Measurements from ENCODE around the gene FAM9C. TPM values are rescaled to one million over a fixed set of nuclear protein-coding genes. Genes with fewer than 3 reads are reported as not detected.
"Not testable (repeated sequence)": the region's sequence is repeated elsewhere in the genome, so short reads cannot be mapped to it uniquely, and the experiment has no call there.

Gene FAM9C
- polyA plus RNA-seq, 1 donor, result 0.12 TPM

DNA sequence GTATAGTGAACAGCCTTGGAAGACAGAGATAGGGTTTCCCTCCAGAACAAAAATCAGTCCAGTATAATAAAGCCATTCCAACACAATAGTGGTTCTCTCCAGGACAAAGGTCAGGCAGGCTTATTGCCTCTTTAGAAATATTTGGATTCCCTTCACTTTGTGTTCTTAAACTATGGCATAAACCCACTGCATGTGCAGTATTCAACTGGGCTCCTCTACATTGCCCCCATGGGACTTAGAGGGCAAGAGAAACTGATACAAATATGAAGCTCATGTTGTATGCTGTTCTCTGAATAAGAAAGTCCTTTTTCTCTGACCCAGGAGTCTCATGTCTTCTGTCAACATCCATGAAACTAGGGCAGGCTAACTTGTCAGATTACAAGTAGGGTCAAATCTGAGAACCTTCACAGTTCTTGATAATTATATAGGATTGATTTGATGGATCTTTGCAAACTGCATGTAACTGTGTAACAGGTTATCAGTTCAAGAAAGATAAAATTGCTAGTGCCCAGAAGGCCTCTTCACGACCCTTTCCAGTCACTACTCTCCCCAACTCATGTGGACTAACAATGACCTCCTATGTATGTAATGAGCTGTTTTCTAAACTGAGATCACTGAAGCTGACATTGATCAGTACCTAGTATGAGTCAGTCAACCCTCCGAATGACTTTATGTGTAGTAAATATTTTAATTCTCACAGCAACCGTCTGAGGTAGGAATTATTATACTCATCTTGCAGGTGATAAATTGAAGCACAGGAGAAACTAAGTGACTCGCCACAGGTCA lies 31.9 kb upstream of the FAM9C start:
- no peak overlapping the region for H3K4me3 ChIP-seq (ENCODE audit: low read length)
- no peak for DNase-seq
- H3K36me3 ChIP-seq (ENCODE audit: control insufficient read depth, insufficient read depth, low read length), result no peaks in the 10 kb centered on the region
- H3K27me3 ChIP-seq (ENCODE audit: control insufficient read depth, insufficient read depth, low read length), result no peaks in the 10 kb centered on the region
- H3K27ac ChIP-seq (ENCODE audit: low read length), result no peak overlapping the region
- peaks cover 23% of the 10 kb centered on the region for H3K4me1 ChIP-seq (ENCODE audit: control insufficient read depth, insufficient read depth, low read length)
- WGBS (ENCODE audit: insufficient coverage, low lambda C conversion rate), result no CpG with 5 or more reads among the region's 4 CpGs
- no peaks in the 10 kb centered on the region for H3K9me3 ChIP-seq (ENCODE audit: control insufficient read depth, low read depth, low read length)

- Histone ChIP-seq H3K27ac (ENCODE audit: low read length) (no peak overlapping the region), H3K9me3 (ENCODE audit: control insufficient read depth, low read depth, low read length) (no peaks in the 10 kb centered on the region), H3K27me3 (ENCODE audit: control insufficient read depth, insufficient read depth, low read length) (no peaks in the 10 kb centered on the region), H3K36me3 (ENCODE audit: control insufficient read depth, insufficient read depth, low read length) (no peaks in the 10 kb centered on the region), H3K4me3 (ENCODE audit: low read length) (no peak overlapping the region), H3K4me1 (ENCODE audit: control insufficient read depth, insufficient read depth, low read length) (peaks cover 17% of the 10 kb centered on the region)
- DNase-seq, result no peak
- no CpG with 5 or more reads among the region's 9 CpGs for WGBS (ENCODE audit: insufficient coverage, low lambda C conversion rate)
Observed at GRCh38 chrX:13074297-13075262, 30.2 kb upstream of the FAM9C start.

DNA sequence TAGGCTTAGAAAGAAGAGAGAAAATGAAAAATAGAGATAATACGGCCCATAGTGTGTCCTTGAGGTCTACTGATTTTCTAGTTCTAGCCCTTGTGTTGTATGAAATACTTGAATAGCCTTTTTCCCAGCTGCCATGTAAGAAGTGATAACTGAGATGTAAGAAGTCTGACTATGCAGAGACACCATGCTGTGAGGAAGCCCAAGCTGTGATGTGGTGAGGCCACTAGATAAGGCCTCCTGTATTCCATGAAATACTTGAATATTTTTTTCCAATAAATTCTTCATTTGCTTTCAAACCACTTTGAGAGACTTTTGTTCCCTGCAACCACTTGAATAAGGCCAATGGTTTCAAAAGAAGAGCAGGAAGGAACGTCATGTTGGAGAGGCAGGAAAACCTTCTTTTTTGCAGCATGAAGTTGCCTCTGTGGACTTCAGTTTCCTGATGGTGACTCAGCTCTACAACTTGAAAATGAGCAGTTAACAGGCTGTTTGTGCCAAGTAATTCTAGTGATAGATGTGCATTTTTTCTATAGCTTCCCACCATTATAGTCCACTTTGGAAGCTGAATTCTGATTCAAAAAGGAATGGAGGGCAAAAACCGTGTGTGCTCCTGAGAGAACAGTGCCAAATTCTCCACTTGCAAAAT lies 25.5 kb upstream of the FAM9C start:
- H3K27ac ChIP-seq (ENCODE audit: low read length), result no peak overlapping the region
- H3K36me3 ChIP-seq (ENCODE audit: control insufficient read depth, insufficient read depth, low read length), result no peaks in the 10 kb centered on the region
- H3K9me3 ChIP-seq (ENCODE audit: control insufficient read depth, low read depth, low read length), result no peaks in the 10 kb centered on the region
- no peaks in the 10 kb centered on the region for H3K4me1 ChIP-seq (ENCODE audit: control insufficient read depth, insufficient read depth, low read length)
- H3K27me3 ChIP-seq (ENCODE audit: control insufficient read depth, insufficient read depth, low read length), result no peaks in the 10 kb centered on the region
- DNase-seq, result no peak
- no CpG with 5 or more reads among the region's 3 CpGs for WGBS (ENCODE audit: insufficient coverage, low lambda C conversion rate)
- no peak overlapping the region for H3K4me3 ChIP-seq (ENCODE audit: low read length)

DNA sequence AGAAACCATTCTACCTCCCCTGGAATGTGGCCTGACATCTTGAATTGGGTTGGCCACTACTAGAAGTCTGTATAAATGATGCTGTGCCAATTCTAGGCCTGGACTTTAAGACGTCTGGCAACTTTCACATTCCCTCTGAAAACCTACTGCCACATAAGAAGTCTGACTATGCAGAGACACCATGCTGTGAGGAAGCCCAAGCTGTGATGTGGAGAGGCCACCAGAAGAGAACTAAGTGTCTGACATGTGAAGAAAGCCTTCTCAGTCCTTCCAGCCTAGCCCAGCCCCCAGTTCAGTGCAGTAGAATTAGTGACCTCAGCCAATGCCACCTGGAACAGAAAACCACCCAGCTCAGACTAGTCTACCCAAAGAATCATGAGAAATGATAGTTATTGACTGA lies 24.2 kb upstream of the FAM9C start:
- no peak overlapping the region for H3K27ac ChIP-seq (ENCODE audit: low read length)
- H3K27me3 ChIP-seq (ENCODE audit: control insufficient read depth, insufficient read depth, low read length), result no peaks in the 10 kb centered on the region
- H3K9me3 ChIP-seq (ENCODE audit: control insufficient read depth, low read depth, low read length), result no peaks in the 10 kb centered on the region
- no peaks in the 10 kb centered on the region for H3K36me3 ChIP-seq (ENCODE audit: control insufficient read depth, insufficient read depth, low read length)
- no peak overlapping the region for H3K4me3 ChIP-seq (ENCODE audit: low read length)
- H3K4me1 ChIP-seq (ENCODE audit: control insufficient read depth, insufficient read depth, low read length), result no peaks in the 10 kb centered on the region
- WGBS (ENCODE audit: insufficient coverage, low lambda C conversion rate), result no CpG with 5 or more reads among the region's 1 CpG
- no peak for DNase-seq

- no peaks in the 10 kb centered on the region for H3K9me3 ChIP-seq (ENCODE audit: control insufficient read depth, low read depth, low read length)
- H3K27me3 ChIP-seq (ENCODE audit: control insufficient read depth, insufficient read depth, low read length), result no peaks in the 10 kb centered on the region
- H3K36me3 ChIP-seq (ENCODE audit: control insufficient read depth, insufficient read depth, low read length), result no peaks in the 10 kb centered on the region
- WGBS (ENCODE audit: insufficient coverage, low lambda C conversion rate), result no CpG with 5 or more reads among the region's 1 CpG
- no peak overlapping the region for H3K27ac ChIP-seq (ENCODE audit: low read length)
- no peaks in the 10 kb centered on the region for H3K4me1 ChIP-seq (ENCODE audit: control insufficient read depth, insufficient read depth, low read length)
- no peak for DNase-seq
- H3K4me3 ChIP-seq (ENCODE audit: low read length), result no peak overlapping the region
Observed at GRCh38 chrX:13067773-13068172, 23.4 kb upstream of the FAM9C start.

DNA sequence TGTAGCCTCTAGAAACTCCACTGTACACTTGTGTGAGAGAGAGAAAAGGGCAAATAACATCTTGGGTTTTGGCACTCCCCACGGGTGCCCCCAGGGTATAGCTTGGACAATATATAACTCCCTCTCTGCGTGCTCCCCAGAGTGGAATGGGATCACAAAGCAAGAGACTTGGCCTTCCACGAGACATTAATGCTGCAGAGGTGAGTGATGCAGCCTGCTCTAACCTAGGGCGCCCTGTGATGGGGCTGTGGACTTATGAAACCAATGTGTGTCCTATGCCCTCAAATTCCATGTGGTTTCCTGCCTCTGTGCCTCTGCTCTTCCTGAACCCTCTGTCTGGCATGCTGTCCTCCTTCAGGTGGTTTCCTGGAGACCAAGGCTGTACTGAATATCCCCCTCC lies 22.0 kb upstream of the FAM9C start:
- Histone ChIP-seq H3K27ac (ENCODE audit: low read length) (no peak overlapping the region), H3K4me1 (ENCODE audit: control insufficient read depth, insufficient read depth, low read length) (no peaks in the 10 kb centered on the region), H3K27me3 (ENCODE audit: control insufficient read depth, insufficient read depth, low read length) (no peaks in the 10 kb centered on the region), H3K36me3 (ENCODE audit: control insufficient read depth, insufficient read depth, low read length) (no peaks in the 10 kb centered on the region), H3K9me3 (ENCODE audit: control insufficient read depth, low read depth, low read length) (peaks cover 4% of the 10 kb centered on the region), H3K4me3 (ENCODE audit: low read length) (no peak overlapping the region)
- WGBS (ENCODE audit: insufficient coverage, low lambda C conversion rate), result no CpG with 5 or more reads among the region's 4 CpGs
- DNase-seq, result no peak

- Histone ChIP-seq H3K36me3 (ENCODE audit: control insufficient read depth, insufficient read depth, low read length) (no peaks in the 10 kb centered on the region), H3K27ac (ENCODE audit: low read length) (no peak overlapping the region), H3K27me3 (ENCODE audit: control insufficient read depth, insufficient read depth, low read length) (no peaks in the 10 kb centered on the region), H3K4me1 (ENCODE audit: control insufficient read depth, insufficient read depth, low read length) (peaks cover 6% of the 10 kb centered on the region), H3K4me3 (ENCODE audit: low read length) (no peak overlapping the region), H3K9me3 (ENCODE audit: control insufficient read depth, low read depth, low read length) (peaks cover 6% of the 10 kb centered on the region)
- no peak for DNase-seq
- no CpG with 5 or more reads among the region's 2 CpGs for WGBS (ENCODE audit: insufficient coverage, low lambda C conversion rate)
Observed at GRCh38 chrX:13064599-13065143, 20.3 kb upstream of the FAM9C start.

DNA sequence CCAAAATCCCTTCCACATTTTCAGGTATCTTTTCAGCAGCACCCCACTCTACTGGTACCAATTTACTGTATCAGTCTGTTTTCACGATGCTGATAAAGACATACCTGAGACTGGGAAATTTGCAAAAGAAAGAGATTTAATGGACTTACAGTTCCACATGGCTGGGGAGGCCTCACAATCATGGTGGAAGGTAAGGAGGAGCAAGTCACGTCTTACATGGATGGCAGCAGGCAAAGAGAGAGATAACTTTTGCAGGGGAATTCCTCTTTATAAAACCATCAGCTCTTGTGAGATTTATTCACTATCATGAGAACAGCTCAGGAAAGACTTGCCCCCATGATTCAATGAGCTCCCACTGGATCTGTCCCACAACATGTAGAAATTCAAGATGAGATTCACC lies 18.7 kb upstream of the FAM9C start:
- no CpG with 5 or more reads among the region's 2 CpGs for WGBS (ENCODE audit: insufficient coverage, low lambda C conversion rate)
- H3K27ac ChIP-seq (ENCODE audit: low read length); H3K27me3 ChIP-seq (ENCODE audit: control insufficient read depth, insufficient read depth, low read length); H3K4me3 ChIP-seq (ENCODE audit: low read length); H3K36me3 ChIP-seq (ENCODE audit: control insufficient read depth, insufficient read depth, low read length); DNase-seq; H3K9me3 ChIP-seq (ENCODE audit: control insufficient read depth, low read depth, low read length): not testable (repeated sequence)
- H3K4me1 ChIP-seq (ENCODE audit: control insufficient read depth, insufficient read depth, low read length), result peaks cover 11% of the 10 kb centered on the region

GRCh38 chrX:13062331-13062730 lies 17.9 kb upstream of the FAM9C start:
- H3K4me3 ChIP-seq (ENCODE audit: low read length); H3K9me3 ChIP-seq (ENCODE audit: control insufficient read depth, low read depth, low read length); H3K27ac ChIP-seq (ENCODE audit: low read length); H3K36me3 ChIP-seq (ENCODE audit: control insufficient read depth, insufficient read depth, low read length); DNase-seq; H3K27me3 ChIP-seq (ENCODE audit: control insufficient read depth, insufficient read depth, low read length): not testable (repeated sequence)
- H3K4me1 ChIP-seq (ENCODE audit: control insufficient read depth, insufficient read depth, low read length), result peaks cover 11% of the 10 kb centered on the region

GRCh38 chrX:13061215-13061708 lies 16.8 kb upstream of the FAM9C start:
- not testable (repeated sequence) for H3K9me3 ChIP-seq (ENCODE audit: control insufficient read depth, low read depth, low read length); H3K4me3 ChIP-seq (ENCODE audit: low read length); H3K27me3 ChIP-seq (ENCODE audit: control insufficient read depth, insufficient read depth, low read length); H3K36me3 ChIP-seq (ENCODE audit: control insufficient read depth, insufficient read depth, low read length); DNase-seq; H3K27ac ChIP-seq (ENCODE audit: low read length)
- peaks cover 11% of the 10 kb centered on the region for H3K4me1 ChIP-seq (ENCODE audit: control insufficient read depth, insufficient read depth, low read length)
- no CpG with 5 or more reads among the region's 4 CpGs for WGBS (ENCODE audit: insufficient coverage, low lambda C conversion rate)
